Astrocyte (in vitro differentiated cells and primary cell): ENCODE measurements around the gene ALOXE3. TPM values are rescaled to one million over a fixed set of nuclear protein-coding genes. Genes with fewer than 3 reads are reported as not detected.
"Not testable (repeated sequence)": the region's sequence is repeated elsewhere in the genome, so short reads cannot be mapped to it uniquely, and the experiment has no call there.

Experiments used
- DNase-seq: peaks from one replicate; pipeline ENCODE4 v3.0.0-alpha.2; 2010; ENCODE audit warnings: low read depth
- FAIRE-seq: peaks from 2 replicates; lab custom pipeline; 2011; peaks lifted over from hg19 to GRCh38; lab: Jason Lieb, UNC
- H2AFZ ChIP-seq: 2 replicates; pipeline ENCODE4 v1.6.0; 2012; ENCODE audit warnings: low read depth, low read length, inconsistent platforms
- H3K27ac ChIP-seq: 2 replicates; pipeline ENCODE4 v1.5.1; 2011; ENCODE audit warnings: low read depth, low read length, inconsistent platforms
- H3K27me3 ChIP-seq: 2 replicates; pipeline ENCODE4 v1.6.0; 2011; ENCODE audit warnings: low read length, inconsistent platforms; ENCODE audit not compliant: insufficient read depth
- H3K36me3 ChIP-seq: 2 replicates; pipeline ENCODE4 v1.5.1; 2011; ENCODE audit warnings: low read length, inconsistent platforms; ENCODE audit not compliant: insufficient read depth
- H3K4me1 ChIP-seq: 2 replicates; pipeline ENCODE4 v1.5.1; 2011; ENCODE audit warnings: low read length, inconsistent platforms; ENCODE audit not compliant: insufficient read depth
- H3K4me2 ChIP-seq: 2 replicates; pipeline ENCODE4 v1.6.0; 2012; ENCODE audit warnings: low read length, inconsistent platforms
- H3K4me3 ChIP-seq: 2 replicates; pipeline ENCODE4 v1.5.1; 2011; ENCODE audit warnings: low read depth, mild to moderate bottlenecking, low read length, inconsistent platforms; ENCODE audit not compliant: insufficient read depth
- H3K79me2 ChIP-seq: 2 replicates; pipeline ENCODE4 v1.6.0; 2012; ENCODE audit warnings: mild to moderate bottlenecking, low read length, inconsistent platforms; ENCODE audit not compliant: insufficient read depth
- H3K9ac ChIP-seq: 2 replicates; pipeline ENCODE4 v1.6.0; 2012; ENCODE audit warnings: mild to moderate bottlenecking, low read length, inconsistent platforms
- H3K9me3 ChIP-seq: 2 replicates; pipeline ENCODE4 v1.5.1; 2012; ENCODE audit warnings: low read depth, mild to moderate bottlenecking, low read length, inconsistent platforms; ENCODE audit not compliant: insufficient read depth
- H4K20me1 ChIP-seq: 2 replicates; pipeline ENCODE4 v1.6.0; 2012; ENCODE audit warnings: low read length, inconsistent platforms; ENCODE audit not compliant: insufficient read depth
- H3K27ac Mint-ChIP-seq: one replicate; pipeline ENCODE4 v1.8.0; 2021; ENCODE audit warnings: mild to moderate bottlenecking, mixed read lengths; ENCODE audit not compliant: unreplicated experiment
- H3K27me3 Mint-ChIP-seq: one replicate; pipeline ENCODE4 v1.8.0; 2021; ENCODE audit warnings: low read depth, mixed read lengths; ENCODE audit not compliant: unreplicated experiment
- H3K36me3 Mint-ChIP-seq: one replicate; pipeline ENCODE4 v1.8.0; 2021; ENCODE audit warnings: low read depth, mixed read lengths; ENCODE audit not compliant: unreplicated experiment
- H3K4me1 Mint-ChIP-seq: one replicate; pipeline ENCODE4 v1.8.0; 2021; ENCODE audit warnings: low read depth, mixed read lengths; ENCODE audit not compliant: unreplicated experiment
- H3K4me3 Mint-ChIP-seq: one replicate; pipeline ENCODE4 v1.8.0; 2021; ENCODE audit warnings: mild to moderate bottlenecking, moderate library complexity, mixed read lengths; ENCODE audit not compliant: unreplicated experiment
- H3K9me3 Mint-ChIP-seq: one replicate; pipeline ENCODE4 v1.8.0; 2021; ENCODE audit warnings: mild to moderate bottlenecking, mixed read lengths; ENCODE audit not compliant: unreplicated experiment
- EZH2 ChIP-seq: IDR thresholded peaks from 2 replicates; pipeline ENCODE4 v1.6.1; 2012; ENCODE audit warnings: mild to moderate bottlenecking, low read length, inconsistent platforms; ENCODE audit not compliant: insufficient read depth
- total RNA-seq: library from RNA; stranded (reverse); gene quantifications from 2 replicates; pipeline ENCODE4 v1.2.1, GENCODE V29; 2021
- TF ChIP-seq, protein P1 (sequence below): IDR thresholded peaks from 2 replicates; pipeline ENCODE4 v1.5.1; 2011; ENCODE audit warnings: low read depth, mild to moderate bottlenecking, inconsistent platforms, low read length, moderate library complexity; ENCODE audit not compliant: insufficient read depth

ALOXE3 gene
- total RNA-seq, 1 donor from 2014 or later = 0.82 TPM

DNA sequence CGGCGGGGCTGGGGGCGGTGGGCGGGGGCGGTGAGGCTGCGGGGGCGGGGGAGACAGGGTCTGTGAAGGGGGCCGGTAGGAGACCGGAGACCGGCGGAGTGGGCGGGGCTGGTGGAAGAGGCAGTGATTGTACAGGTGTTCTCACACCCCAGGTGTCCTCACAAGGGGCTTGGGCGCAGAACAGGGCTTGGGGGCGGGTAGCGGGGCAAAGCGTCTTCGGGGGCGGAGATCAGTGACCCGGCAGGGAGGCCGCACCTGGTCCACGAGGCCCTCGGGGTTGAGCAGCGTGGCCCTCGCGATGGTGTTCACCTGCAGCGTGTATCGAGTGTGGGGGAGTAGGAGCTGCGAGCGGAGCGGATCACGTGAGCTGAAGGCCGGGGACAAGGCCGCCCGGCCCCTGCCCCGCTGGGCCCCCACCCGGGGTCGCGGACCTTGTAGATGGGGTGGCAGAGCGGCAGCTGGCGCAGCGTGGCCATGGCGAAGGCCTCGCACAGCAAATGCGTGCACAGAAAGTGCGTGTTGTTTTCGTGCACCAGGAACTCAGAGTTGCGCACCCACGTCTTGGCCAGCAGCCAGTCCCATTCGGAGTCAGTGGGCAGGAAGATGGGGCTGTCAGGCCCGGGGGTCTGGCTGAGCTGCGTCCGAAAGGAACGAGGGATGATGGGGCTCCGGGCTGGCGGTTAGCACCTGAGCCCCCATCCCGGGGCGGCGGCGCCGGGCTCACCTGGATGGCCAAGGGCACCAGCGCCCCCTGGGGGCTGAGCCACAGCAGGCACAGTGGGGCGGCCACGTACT lies 8.5 kb downstream of the ALOXE3 start:
- Histone ChIP-seq H3K9ac (no peak overlapping the region), H3K4me3 (peak overlapping the region; percentile 10)
- FAIRE-seq = no peak

DNA sequence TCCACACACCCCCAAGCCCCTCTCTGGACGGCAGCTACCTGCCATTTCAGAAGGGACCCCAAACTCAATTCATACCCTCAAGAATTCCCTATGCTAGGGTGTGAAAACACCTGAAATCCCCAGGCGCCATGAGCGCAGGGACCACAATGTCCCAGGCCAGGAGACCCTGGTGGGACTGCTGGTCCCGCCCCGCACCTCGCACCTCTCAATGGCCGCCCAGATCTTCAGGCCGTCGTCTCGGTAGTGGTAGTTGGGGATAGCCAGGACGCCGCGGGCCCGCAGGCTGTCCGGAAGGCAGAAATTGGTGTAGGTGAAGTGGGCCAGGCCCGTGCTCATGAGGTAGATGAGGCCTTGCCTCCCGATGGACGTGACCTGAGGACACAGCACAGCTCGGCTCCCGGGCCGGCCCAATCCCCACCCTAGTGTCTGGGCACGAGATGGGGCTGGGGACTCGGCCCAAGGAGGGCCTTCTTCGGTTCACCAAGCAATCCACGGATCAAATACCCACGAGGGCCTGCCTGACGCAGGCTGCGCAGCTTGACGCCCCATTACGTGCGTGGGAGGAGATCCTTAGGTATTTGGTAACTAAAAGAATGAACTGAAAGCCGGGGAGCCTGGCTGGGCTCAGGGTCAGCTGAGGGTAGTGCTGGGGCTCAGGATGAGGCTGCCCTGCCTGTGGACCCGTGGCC lies 9.2 kb downstream of the ALOXE3 start:
- Histone ChIP-seq H3K4me2 (no peak overlapping the region), H2AFZ (no peak overlapping the region), H3K36me3 (no peaks in the 10 kb centered on the region), H3K9me3 (no peaks in the 10 kb centered on the region), H3K27ac (no peak overlapping the region), H3K9ac (no peak overlapping the region), H3K79me2 (no peaks in the 10 kb centered on the region), H3K4me3 (no peak overlapping the region), H4K20me1 (no peaks in the 10 kb centered on the region), H3K27me3 (peaks cover 37% of the 10 kb centered on the region), H3K4me1 (peaks cover 6% of the 10 kb centered on the region)
- TF ChIP-seq, protein P1, sequence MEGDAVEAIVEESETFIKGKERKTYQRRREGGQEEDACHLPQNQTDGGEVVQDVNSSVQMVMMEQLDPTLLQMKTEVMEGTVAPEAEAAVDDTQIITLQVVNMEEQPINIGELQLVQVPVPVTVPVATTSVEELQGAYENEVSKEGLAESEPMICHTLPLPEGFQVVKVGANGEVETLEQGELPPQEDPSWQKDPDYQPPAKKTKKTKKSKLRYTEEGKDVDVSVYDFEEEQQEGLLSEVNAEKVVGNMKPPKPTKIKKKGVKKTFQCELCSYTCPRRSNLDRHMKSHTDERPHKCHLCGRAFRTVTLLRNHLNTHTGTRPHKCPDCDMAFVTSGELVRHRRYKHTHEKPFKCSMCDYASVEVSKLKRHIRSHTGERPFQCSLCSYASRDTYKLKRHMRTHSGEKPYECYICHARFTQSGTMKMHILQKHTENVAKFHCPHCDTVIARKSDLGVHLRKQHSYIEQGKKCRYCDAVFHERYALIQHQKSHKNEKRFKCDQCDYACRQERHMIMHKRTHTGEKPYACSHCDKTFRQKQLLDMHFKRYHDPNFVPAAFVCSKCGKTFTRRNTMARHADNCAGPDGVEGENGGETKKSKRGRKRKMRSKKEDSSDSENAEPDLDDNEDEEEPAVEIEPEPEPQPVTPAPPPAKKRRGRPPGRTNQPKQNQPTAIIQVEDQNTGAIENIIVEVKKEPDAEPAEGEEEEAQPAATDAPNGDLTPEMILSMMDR = no peak
- TF ChIP-seq EZH2 = no peak
- FAIRE-seq (no peak), DNase-seq (no peak)
- Mint-ChIP-seq H3K36me3 (no peaks in the 10 kb centered on the region), H3K4me3 (no peak overlapping the region), H3K27me3 (peaks cover 69% of the 10 kb centered on the region), H3K4me1 (peaks cover 4% of the 10 kb centered on the region), H3K27ac (no peak overlapping the region), H3K9me3 (peaks cover 4% of the 10 kb centered on the region)

More for the DNA sequence above, 8.5 kb downstream of the ALOXE3 start:
- Mint-ChIP-seq H3K4me3 (no peak overlapping the region), H3K27ac (no peak overlapping the region), H3K9me3 (peaks cover 2% of the 10 kb centered on the region), H3K36me3 (no peaks in the 10 kb centered on the region), H3K27me3 (peaks cover 76% of the 10 kb centered on the region), H3K4me1 (peaks cover 4% of the 10 kb centered on the region)
- Histone ChIP-seq H3K36me3 (no peaks in the 10 kb centered on the region), H3K9me3 (no peaks in the 10 kb centered on the region), H3K79me2 (no peaks in the 10 kb centered on the region), H3K4me1 (peaks cover 6% of the 10 kb centered on the region), H4K20me1 (no peaks in the 10 kb centered on the region), H3K4me2 (peak overlapping the region; percentile 46), H2AFZ (peak overlapping the region; percentile 34), H3K27ac (no peak overlapping the region), H3K27me3 (peaks cover 39% of the 10 kb centered on the region)
- TF ChIP-seq EZH2 = peak; percentile 57
- TF ChIP-seq, protein P1 = peak; percentile 44
- no peak for DNase-seq

DNA sequence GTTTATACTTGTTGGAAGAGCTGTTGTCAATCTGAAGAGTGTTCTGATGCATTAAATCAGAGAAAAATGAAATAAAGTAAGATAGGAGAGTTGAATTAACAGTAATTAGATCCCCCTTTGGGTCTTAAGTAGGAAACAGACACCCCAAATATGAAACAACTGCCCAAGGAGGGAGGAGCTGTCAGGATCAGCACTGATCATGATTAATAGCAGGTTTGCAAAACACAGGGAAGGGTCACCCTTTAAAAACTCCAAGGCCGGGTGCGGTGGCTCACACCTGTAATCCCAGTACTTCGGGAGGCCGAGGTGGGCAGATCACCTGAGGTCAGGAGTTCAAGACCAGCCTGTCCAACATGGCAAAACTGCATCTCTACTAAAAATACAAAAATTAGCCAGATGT lies 11.3 kb downstream of the ALOXE3 start:
- H3K4me3 ChIP-seq, H4K20me1 ChIP-seq, H3K27ac Mint-ChIP-seq, H3K4me1 ChIP-seq, H3K36me3 Mint-ChIP-seq, H3K9ac ChIP-seq, H3K79me2 ChIP-seq, H3K9me3 ChIP-seq, FAIRE-seq, H2AFZ ChIP-seq, H3K4me1 Mint-ChIP-seq, H3K36me3 ChIP-seq, H3K4me3 Mint-ChIP-seq, DNase-seq, H3K4me2 ChIP-seq, H3K9me3 Mint-ChIP-seq, H3K27ac ChIP-seq: not testable (repeated sequence)
- peaks cover 30% of the 10 kb centered on the region for H3K27me3 ChIP-seq
- H3K27me3 Mint-ChIP-seq = peaks cover 58% of the 10 kb centered on the region
